Nucleus accumbens (tissue), 56 donors: ENCODE measurements around the gene SRD5A2.
"Not testable (repeated sequence)": the region's sequence is repeated elsewhere in the genome, so short reads cannot be mapped to it uniquely, and the experiment has no call there.

Experiments
- DNase-seq, 56 donors: peaks; one replicate each; lab custom pipeline; 2025; lab: John Stamatoyannopoulos, UW

SRD5A2 gene

DNA sequence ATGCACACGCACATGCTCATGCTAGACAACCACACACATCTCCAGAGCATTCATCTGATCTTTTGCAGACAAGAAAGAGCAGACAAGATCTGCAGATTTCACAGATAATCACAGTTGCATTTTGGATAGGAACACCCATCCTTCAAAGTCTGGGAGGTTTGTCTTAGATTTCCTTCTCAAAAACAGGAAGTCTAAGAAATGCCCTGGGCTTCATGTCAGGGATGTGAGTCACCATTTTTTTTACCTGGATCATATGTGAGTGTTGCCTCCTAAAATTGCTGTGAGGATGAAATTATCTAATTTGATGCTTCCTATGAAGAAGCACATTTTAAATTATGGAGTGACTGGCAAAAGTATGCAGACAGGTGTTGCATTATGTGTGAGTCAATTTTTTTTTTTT lies 46.1 kb downstream of the SRD5A2 start:
- no peak for DNase-seq

DNA sequence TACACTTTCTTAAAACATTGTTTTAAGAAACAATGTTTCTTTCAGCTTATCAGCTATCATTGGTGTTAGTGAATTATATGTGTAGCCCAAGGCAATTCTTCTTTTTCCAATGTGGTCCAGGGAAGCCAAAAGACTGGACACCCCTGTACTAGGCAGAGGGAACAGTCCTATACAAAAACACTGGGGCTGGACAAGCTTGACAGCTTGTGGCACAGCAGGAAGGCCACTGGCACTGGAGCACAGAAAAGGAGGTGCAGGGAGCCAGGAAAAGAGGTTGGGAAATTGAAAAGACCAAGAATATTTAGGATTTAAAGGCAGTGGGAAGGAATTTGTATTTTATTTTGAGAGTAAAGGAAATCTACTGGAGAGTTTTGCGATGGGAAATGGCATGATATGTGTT lies 47.7 kb downstream of the SRD5A2 start:
- DNase-seq: no peak

DNA sequence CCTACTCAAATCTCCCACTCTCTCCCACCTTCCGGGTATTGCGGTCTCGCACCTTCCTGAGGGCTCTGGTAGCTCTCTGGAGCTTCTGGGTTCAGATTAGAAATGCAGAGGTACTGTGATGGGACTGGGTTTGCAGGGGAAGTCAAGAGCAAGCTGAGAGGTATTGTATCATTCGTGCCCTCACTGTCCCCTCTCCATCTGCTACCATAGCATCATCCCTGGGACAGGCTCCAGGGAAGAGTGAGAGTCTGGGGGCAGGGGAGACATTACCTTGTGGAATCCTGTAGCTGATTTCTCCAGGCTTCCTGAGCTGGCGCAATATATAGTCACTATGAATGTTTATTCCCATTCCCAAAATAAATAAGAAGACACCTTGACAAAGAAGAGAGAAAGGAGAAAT lies 49.6 kb downstream of the SRD5A2 start:
- no peak for DNase-seq

DNA sequence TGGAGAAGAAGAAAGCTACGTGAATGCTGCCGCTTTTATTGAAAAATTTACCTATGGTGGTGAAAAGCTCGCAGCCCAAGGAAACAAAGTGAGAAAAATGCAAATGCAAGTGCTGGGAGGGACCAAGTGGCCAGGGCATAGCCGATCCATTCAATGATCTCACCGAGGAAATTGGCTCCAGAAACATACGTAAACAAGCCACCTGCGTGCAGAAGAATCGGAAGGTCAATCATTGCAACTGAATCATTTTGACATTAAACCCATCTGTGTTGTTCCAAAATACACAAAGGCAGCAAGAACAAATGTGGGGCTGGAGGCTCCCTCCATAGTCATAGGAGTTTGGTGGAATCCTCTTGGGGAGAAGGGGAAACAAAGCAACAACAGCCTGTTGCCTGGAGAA lies 51.5 kb downstream of the SRD5A2 start:
- DNase-seq: no peak

DNA sequence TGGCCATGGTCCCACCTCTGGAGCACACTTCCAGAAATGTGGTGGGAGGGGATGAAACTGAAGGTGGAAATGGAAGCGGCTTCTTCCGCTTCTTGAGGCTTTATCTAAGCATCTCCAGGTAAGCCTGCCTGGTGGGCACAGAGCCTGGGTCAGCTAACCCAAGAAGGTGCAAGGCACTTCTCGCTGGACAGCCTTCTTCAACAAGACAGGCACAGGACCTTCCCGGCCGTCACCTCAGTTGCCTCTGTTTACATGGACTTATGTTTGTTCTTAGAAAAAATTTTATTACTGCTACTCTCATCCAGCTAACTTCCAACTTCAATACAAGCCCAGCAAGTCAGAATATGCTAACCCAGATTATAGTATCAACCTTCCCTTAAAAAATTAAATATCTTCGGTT lies 51.9 kb downstream of the SRD5A2 start:
- DNase-seq: no peak

DNA sequence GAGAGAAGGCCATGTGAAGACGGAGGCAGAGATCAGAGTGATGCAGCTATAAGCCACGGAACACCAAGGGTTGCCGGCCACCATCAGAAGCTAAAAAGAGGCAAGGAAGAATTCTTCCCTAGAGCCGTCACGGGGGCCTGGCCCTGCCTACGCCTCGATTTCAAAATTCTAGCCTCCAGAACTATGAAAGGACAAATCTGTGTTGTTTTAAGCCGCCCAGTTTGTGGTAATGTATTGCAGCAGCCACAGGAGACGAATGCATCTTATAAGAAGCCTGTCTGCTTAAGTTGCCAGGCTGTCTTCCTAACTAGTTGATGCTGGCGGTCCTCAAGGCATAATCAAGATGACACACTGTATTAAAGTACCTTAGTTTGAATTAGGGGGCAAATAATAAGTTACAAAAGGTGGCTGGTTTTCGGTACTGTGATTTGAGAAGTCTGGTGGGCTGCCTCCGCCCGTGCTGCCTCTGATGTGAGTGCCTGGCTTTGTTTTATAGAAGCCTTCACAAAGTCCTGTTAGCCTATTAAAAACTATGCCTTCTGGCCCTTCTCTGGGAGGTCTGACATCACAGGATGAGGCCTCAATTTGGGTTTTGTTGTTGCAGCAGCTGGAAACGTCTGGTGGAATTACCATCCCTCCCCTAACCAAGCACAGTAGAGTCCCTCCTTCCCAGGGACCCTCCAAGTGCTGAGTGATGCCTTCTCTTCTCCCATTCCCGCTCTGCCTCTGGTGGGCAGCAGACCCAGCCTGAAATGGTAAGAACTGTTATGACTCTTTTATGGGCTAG lies 53.6 kb downstream of the SRD5A2 start:
- no peak for DNase-seq

DNA sequence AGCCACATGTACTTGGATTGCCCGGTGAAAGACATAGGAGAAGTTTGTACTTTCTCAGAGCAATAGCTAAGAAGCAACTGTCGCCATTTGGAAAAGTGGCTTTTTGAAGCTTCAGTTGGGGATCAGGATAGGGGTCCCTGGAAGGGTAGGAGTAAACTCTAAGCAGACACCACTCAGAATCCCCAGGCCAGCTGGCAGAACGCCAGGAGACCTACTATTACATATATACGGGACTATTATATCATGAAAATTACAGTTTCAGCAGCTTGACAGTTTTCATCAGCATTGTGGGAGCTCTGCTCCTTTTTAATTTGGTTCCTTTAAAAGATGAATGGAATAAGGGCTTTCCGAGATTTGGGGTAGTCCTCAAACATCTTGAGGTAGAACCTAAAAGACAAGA lies 54.9 kb downstream of the SRD5A2 start:
- no peak for DNase-seq

DNA sequence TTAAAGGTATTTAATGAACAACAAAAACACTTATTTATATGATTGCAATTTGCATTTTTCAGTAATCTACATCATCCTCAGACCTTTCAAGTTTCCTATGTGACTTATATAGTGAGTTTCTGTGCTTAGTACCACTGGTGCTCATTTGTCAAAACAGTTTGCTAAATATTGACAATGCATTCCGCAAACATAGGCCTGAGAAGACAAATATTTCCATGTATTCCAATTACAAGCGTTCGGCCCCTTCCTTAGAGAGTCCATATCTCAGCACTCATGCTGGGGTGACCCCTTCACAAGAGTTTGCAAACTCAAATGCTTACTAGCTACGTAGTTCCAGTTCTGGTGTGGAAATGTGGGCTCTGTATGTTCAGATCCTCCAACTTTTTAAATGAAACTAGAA lies 56.1 kb downstream of the SRD5A2 start:
- DNase-seq: no peak

DNA sequence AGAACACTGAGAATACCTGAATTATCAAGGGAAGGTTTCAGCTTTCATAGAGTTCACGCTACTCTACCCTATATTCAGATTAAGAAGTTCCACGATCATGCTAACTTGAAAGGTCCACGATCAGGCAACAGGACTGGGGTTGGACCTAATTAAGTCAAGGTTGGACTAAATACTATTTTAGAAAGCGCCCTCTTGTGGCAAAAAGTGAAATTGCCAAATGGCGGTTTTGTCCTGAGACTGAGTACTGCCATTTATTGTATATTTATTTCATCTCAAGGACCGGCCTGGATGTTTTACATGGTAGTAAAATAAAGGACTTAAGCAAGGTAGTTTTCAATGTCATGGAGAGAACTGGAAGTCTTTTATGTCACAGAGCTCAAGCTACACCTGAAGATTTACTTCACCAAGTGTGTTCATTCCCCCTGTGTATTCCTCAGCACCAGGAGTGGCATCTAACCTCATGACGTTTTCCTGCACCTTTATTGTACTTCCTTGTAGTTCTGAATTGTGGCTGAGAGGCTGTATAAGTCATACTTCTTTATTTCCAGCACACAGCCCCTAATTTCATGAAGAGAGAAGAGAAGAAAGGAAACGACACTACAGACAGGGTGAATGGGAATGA lies 56.8 kb downstream of the SRD5A2 start:
- DNase-seq: peak in 4 of 56 donors; percentile 0 to 48 (median 3)

DNA sequence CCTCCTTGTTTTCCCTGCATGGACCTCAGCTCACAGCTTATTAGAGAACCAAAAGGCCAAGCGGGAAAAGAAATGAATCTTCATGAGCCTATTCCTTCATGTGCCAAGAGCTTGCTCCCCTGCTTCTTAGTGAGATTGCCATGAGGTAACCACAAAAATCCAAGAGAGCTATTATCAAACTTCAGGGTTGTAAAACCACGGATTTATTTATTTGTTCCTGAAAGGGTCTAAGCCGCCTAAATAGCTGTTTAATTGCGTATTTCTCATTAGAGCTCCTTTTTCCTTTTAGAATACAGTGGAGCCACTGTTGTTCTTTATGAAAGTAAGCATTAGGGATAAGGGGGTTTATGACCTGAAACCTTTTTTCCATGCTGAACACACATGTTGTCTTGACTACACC lies 58.0 kb downstream of the SRD5A2 start:
- no peak for DNase-seq

DNA sequence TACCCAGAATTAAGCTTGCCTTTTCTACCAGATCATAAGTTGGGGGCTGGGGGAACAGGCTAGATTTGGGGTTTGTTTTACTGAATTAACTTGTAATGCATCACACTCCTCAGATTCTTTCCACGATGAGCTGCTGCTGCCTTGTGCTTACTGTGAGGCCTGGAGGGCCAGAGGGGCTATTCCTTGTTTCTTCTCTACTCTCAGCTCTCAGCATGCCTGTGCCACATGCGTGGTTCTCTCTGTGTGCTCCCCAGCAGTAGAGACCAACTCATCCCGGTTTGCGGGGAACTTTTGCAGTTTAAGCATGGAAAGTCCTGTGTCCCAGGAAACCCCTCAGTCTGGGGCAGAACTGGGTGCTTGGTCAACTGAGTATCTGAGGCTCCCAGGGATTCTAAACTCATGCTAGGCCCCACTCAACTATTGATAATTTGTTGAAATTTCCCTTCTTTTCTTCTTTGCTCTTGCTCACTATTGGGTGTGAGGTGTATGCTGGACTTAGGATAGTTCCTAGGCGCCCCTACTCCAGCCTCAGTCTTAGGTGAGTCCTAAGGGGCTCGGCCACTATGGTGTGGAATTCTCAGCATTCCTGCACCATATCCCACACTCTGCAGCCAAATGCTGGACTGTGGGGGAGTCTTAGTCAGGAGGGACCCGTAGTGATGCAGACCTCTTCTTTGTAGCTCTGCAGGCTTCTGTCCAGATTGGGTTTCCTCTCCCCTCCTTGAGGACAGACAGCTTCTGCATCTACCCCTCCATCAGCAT lies 63.1 kb downstream of the SRD5A2 start:
- DNase-seq: no peak

DNA sequence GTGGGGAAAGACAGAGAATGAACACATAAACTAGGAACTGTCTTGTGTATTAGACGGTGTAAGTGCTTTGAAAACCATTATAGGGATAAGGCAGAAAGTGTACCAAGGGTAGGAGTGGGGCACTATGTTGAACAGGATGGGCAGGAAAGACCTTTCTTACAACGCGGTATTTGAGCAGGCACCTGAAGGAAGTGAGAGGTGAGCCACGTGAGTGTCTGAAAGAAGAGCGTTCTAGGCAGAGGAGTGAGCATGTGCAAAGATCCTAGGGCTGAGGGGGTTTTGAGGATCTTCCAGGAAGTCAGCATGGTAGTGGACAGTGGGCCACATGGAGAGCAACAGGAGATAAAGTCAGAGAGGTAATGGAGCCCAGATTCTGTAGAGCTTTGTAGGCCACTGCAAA lies 65.2 kb downstream of the SRD5A2 start:
- no peak for DNase-seq

DNA sequence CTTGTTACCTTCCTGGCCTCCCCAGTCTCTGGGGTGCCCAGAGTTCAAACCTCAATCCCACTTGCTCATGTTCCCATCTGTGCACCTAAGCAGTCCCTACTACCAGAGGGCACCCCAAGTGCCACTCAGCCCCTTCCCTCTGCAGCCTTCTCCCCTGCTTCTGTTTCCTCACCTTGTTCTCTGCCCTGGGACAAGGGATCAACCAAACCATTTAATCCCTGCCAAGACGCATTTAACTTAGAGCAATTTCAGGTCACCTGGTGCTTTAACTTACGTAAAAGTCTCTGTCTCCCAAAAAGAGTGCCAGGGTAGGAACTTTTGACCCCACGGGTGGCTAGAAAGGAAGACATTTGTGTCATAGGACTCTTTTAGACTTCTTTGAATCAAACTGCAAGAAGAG lies 67.2 kb downstream of the SRD5A2 start:
- DNase-seq: no peak

DNA sequence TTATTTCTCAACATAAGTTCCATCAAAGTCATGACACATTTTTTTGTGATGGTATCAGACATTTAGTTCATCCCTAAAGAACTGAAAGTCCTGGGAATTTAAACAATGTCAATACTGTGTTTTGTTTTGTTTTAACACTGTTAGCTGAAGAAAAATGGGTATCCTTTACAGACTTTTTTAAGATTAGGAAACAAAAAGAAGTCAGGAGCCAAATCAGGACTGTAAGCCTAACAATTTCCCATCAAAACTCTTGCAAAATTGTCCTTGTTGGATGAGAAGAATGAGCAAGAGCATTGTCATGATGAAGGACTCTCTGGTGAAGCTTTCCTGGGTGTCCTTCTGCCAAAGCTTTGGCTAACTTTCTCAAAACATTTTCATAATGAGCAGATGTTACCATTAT lies 69.4 kb downstream of the SRD5A2 start:
- no peak for DNase-seq

DNA sequence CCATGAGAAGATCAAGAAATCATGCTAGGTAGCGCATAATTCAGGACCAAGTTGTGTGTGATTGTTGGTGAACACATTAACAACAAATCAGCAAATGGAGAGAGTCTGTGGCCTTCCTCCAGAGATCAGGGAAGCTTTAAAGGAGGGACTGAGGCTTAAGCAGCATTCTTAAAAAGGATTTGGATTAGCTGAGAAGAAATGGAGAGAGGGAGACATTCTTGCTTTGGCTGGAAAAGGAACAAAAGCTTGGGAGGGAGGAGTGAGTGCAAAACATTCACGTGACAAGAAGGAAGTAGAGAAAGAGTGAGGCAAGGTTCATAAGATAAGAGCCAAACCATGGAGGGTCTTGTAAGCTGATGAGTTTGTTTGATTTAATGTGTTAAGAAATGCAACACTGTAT lies 75.6 kb downstream of the SRD5A2 start:
- no peak for DNase-seq

DNA sequence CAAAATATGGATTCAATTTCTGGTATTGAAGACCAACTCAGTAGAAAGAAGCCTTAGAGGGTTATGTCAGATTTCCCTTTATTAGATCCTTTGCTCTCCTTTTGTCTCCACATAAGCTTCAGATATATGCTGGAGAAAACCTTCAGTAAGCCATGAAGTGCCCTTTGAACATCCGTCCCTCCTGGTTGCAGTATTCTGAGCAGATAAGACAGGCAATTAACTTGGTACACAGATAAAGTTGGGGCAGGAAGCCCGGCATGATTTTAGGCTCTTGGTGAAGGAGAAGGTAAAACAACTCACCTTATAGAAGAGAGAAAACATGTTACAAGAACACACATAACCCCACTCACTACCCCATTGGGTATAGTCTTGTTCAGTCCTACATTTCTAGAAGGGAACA lies 76.4 kb downstream of the SRD5A2 start:
- DNase-seq: no peak

DNA sequence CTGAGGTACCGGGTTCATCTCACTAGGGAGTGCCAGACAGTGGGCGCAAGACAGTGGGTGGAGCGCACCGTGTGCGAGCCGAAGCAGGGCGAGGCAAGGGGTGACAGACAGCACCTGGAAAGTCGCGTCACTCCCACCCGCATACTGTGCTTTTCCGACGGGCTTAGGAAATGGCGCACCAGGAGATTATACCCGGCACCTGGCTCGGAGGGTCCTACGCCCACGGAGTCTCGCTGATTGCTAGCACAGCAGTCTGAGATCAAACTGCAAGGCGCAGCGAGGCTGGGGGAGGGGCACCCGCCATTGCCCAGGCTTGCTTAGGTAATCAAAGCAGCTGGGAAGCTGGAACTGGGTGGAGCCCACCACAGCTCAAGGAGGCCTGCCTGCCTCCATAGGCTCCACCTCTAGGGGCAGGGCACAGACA lies 84.3 kb downstream of the SRD5A2 start:
- DNase-seq: not testable (repeated sequence)

DNA sequence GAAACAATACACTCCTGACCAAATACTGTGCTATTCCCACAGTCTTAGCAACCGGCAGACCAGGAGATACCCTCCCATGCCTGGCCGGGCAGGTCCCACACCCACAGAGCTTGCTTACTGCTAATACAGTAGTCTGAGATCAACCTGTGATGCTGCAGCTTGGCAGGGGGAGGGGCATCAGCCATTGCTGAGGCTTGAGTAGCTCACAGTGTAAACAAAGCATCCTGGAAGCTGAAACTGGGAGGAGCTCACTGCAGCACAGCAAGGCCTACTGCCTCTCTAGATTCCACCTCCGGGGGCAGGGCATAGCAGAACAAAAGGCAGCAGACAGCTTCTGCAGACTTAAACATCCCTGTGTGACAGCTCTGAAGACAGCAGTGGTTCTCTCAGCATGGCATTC lies 91.4 kb downstream of the SRD5A2 start:
- DNase-seq: not testable (repeated sequence)

DNA sequence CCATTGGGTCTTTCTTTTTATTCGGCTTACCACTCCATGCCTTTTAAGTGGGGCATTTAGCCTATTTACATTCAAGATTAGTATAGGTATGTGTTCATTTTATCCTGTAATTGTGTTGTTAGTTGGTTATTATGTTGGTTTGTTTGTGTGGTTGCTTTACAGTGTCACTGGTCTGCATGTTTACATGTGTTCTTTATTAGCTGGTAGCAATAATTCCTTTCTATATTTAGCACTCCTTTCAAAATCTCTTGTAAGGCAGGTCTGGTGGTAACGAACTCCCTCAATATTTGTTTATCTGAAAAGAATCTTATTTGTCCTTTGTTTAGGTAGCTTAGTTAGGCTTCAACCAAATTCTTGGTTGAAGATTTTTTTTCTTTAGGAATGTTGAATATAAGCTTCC lies 97.5 kb downstream of the SRD5A2 start:
- no peak for DNase-seq

DNA sequence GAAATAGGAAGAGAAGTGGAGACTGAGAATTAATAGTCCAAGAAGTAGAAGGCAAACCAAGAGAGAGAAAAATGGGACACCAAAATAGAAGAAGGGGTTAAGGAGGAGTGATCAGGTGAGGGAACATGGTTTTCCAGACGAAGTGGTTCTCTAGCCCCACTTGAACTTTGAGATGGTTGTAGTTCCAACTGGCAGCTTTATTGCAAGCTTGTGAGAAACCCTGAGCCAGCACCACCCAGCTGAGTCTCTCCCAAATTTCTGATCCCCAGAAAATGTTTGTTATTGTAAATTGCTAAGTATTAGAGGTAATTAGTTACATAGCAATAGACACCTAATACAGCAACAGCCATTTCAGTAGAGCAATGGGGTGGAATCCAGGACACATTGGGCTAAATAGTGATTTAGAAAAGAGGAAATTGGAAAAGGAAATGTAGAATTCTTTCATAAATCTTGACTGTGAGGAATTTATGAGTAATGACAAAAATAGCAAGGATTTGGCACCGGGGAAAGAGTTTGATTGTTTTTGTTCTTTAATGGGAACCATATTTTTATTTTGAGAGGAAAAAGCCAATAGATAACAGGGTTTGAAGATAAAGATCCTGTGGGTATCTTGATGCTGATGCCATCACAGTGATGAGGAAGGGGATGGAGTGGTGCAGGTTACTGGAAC lies 104.1 kb downstream of the SRD5A2 start:
- DNase-seq: no peak

DNA sequence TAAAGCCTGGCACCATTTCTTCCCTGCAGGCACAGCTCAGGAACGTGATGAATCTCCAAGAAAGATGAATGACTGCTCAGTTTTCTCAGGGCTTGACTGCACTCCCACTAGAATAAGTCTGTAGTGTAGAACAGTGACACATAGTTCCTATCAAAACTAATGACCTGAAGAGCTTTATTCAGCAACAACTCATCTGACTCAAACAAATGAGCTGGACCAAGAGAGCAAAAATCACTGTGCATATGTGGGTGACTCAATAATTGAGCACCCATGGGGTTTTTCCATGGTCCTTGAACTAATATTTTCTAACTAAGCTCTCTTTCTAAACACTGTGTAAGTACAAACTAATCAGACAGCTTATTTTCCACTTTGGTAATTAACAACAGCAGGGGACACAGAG lies 105.0 kb downstream of the SRD5A2 start:
- no peak for DNase-seq
